A673 (cell line): ENCODE results near the gene TXNRD2. TPM values are rescaled to one million over a fixed set of nuclear protein-coding genes. Genes with fewer than 3 reads are reported as not detected.

Experiments used
- BruUV-seq: library from RNA; stranded (reverse); fragments of 400-500 nt; replicated peaks from 2 replicates; lab custom pipeline; 2021; lab: Mats Ljungman, UMichigan
- CTCF ChIA-PET: fragments of 300-600 bp; sonication (Branson Sonifier 250); formaldehyde crosslinking; loops from one replicate; lab custom pipeline; 2022; ENCODE audit warnings: antibody characterized with exemption; lab: Charles Lee
- POLR2A ChIA-PET: fragments of 300-600 bp; sonication (Branson Sonifier 250); formaldehyde crosslinking; loops from one replicate; lab custom pipeline; 2022; ENCODE audit warnings: antibody characterized with exemption; ENCODE audit not compliant: low non-redundant PET; lab: Charles Lee
- DNase-seq: peaks from one replicate; pipeline ENCODE4 v3.0.0-alpha.2; 2015; ENCODE audit warnings: low spot score
- H3K27ac ChIP-seq: fragments of 200-600 bp; sonication (generic); 2 replicates; pipeline ENCODE4 v1.5.1; 2016; ENCODE audit warnings: mixed run types, low read depth, mild to moderate bottlenecking, mixed read lengths, antibody characterized with exemption, low read length; ENCODE audit not compliant: poor library complexity, severe bottlenecking
- H3K27me3 ChIP-seq: fragments of 200-600 bp; sonication (generic); replicated peaks from 2 replicates; pipeline ENCODE4 v1.6.1; 2017; ENCODE audit warnings: mixed run types, low read depth, mild to moderate bottlenecking, mixed read lengths, antibody characterized with exemption, low read length; ENCODE audit not compliant: insufficient read depth, poor library complexity
- H3K36me3 ChIP-seq: fragments of 200-600 bp; sonication (generic); 2 replicates; pipeline ENCODE4 v1.6.1; 2016; ENCODE audit warnings: mixed run types, mild to moderate bottlenecking, mixed read lengths, antibody characterized with exemption, low read length; ENCODE audit not compliant: insufficient read depth, poor library complexity, severe bottlenecking
- H3K4me1 ChIP-seq: fragments of 200-600 bp; sonication (generic); 2 replicates; pipeline ENCODE4 v1.6.1; 2017; ENCODE audit warnings: mixed run types, mild to moderate bottlenecking, mixed read lengths, antibody characterized with exemption, low read length; ENCODE audit not compliant: insufficient read depth, poor library complexity, severe bottlenecking
- H3K4me3 ChIP-seq: fragments of 200-600 bp; sonication (generic); 2 replicates; pipeline ENCODE4 v1.5.1; 2016; ENCODE audit warnings: low read depth, mixed run types, mild to moderate bottlenecking, mixed read lengths, low read length; ENCODE audit not compliant: poor library complexity, severe bottlenecking
- H3K9me3 ChIP-seq: fragments of 200-600 bp; sonication (generic); 2 replicates; pipeline ENCODE4 v1.6.1; 2016; ENCODE audit warnings: mixed run types, low read depth, mild to moderate bottlenecking, mixed read lengths, antibody characterized with exemption, low read length; ENCODE audit not compliant: poor library complexity, severe bottlenecking
- CTCF ChIP-seq: fragments of 300-800, 200-600 bp; sonication (generic); conservative IDR thresholded peaks from 2 replicates; pipeline ENCODE4 v1.5.1; 2017; ENCODE audit warnings: low read depth, mild to moderate bottlenecking, antibody characterized with exemption, low read length, moderate library complexity, mixed read lengths
- EZH2 ChIP-seq: fragments of 200-600 bp; sonication (generic); IDR thresholded peaks from 2 replicates; pipeline ENCODE4 v1.6.1; 2017; ENCODE audit warnings: borderline replicate concordance, low read depth, mild to moderate bottlenecking, mixed read lengths, antibody characterized with exemption, low read length; ENCODE audit not compliant: poor library complexity, severe bottlenecking
- intact Hi-C: fragments of 100-400 bp; cut with micrococcal nuclease; formaldehyde crosslinking; loops from one replicate; pipeline ENCODE4 v1.10.0; 2022; ENCODE audit not compliant: unreplicated experiment
- total RNA-seq: library from RNA; stranded (reverse); gene quantifications from 2 replicates; pipeline ENCODE4 v1.2.3, GENCODE V29; 2021

TXNRD2 gene
- total RNA-seq, 1 experiment from 2014 or later: 32.6 TPM

DNA sequence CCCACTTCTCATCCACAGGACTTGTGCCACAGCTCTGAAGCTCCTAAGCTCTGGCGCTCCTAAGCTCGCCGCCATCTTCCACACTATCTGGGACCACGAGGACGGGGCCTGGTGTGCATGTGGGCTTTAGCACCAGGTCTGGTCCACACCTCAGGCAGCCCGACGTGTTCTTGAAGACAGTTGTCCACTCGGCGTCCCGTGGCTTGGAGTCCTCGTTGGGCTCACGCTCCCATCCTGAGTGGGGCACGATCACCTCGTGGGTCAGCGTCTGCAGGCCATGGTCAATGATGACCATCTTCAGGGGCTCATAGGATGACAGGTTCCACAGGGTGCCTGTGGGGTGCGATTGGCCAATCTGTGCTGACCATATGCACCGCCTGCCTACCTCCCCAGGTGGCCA is 37.1 kb upstream of the TXNRD2 start:
- POLR2A ChIA-PET: no interaction called here
- DNase-seq: no peak
- CTCF ChIA-PET: no interaction called here
- no peaks in the 10 kb centered on the region for H3K27me3 ChIP-seq
- peaks cover 16% of the 10 kb centered on the region for H3K4me1 ChIP-seq
- TF ChIP-seq CTCF (no peak), EZH2 (no peak)
- H3K27ac ChIP-seq: no peak overlapping the region
- intact Hi-C loops: loop anchor here (10.0 kb wide), 2 partner anchors 106 to 316 kb away; partner anchors contain the start of gene DGCR8
- no peaks in the 10 kb centered on the region for H3K9me3 ChIP-seq
- H3K4me3 ChIP-seq: no peak overlapping the region
- no peaks in the 10 kb centered on the region for H3K36me3 ChIP-seq
- no TSS peak for BruUV-seq

- no peak for DNase-seq
- H3K36me3 ChIP-seq: no peaks in the 10 kb centered on the region
- intact Hi-C loops: loop anchor here (10.0 kb wide), 2 partner anchors 107 to 317 kb away; partner anchors contain the start of gene DGCR8
- TF ChIP-seq CTCF (no peak), EZH2 (no peak)
- ChIA-PET CTCF (no interaction called here), POLR2A (no interaction called here)
- H3K4me1 ChIP-seq: peaks cover 16% of the 10 kb centered on the region
- no peaks in the 10 kb centered on the region for H3K27me3 ChIP-seq
- no TSS peak for BruUV-seq
- no peak overlapping the region for H3K27ac ChIP-seq
- H3K4me3 ChIP-seq: no peak overlapping the region
- no peaks in the 10 kb centered on the region for H3K9me3 ChIP-seq
Measured at GRCh38 chr22:19977296-19978243, 36.0 kb upstream of the TXNRD2 start.

DNA sequence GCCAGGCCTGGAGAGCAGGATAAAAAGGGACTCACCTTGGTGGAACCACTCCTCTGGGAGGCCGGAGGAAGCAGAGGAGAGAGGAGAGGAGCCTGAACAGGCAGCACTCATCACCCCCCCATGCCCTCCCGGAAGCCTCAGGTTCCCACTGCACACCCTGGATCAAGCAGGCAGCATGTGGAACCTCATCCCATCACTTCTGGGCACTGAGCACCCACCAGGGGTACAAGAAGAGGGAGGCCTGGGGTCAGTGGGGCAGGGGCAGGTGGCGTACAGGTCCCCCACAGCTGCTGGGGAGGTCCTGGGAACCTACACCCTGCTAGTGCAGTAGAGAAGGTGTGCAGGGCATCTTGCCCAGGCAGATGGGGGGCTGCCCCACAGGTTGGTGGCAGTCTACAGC is 35.1 kb upstream of the TXNRD2 start:
- intact Hi-C loops: loop anchor here (10.0 kb wide), 2 partner anchors 108 to 318 kb away; partner anchors contain the start of gene DGCR8
- ChIA-PET POLR2A (no interaction called here), CTCF (no interaction called here)
- Histone ChIP-seq H3K4me3 (no peak overlapping the region), H3K27me3 (no peaks in the 10 kb centered on the region), H3K36me3 (no peaks in the 10 kb centered on the region), H3K9me3 (no peaks in the 10 kb centered on the region), H3K4me1 (peaks cover 16% of the 10 kb centered on the region), H3K27ac (no peak overlapping the region)
- TF ChIP-seq CTCF: no peak
- TF ChIP-seq EZH2: no peak
- no peak for DNase-seq
- no TSS peak for BruUV-seq
